Fibroblast of skin of abdomen (primary cell): ENCODE data around the gene DNAH17.

Source experiments
- DNase-seq: peaks from one replicate; pipeline ENCODE4 v3.0.0-alpha.2; 2013

The DNAH17 gene

GRCh38 chr17:78541488-78542206, 35.5 kb downstream of the DNAH17 start:
- DNase-seq, result peak; percentile 29

- no peak for DNase-seq
Measured at GRCh38 chr17:78539781-78540180, 37.4 kb downstream of the DNAH17 start.

- DNase-seq, result no peak
Measured at GRCh38 chr17:78538033-78538776, 39.0 kb downstream of the DNAH17 start.

DNA sequence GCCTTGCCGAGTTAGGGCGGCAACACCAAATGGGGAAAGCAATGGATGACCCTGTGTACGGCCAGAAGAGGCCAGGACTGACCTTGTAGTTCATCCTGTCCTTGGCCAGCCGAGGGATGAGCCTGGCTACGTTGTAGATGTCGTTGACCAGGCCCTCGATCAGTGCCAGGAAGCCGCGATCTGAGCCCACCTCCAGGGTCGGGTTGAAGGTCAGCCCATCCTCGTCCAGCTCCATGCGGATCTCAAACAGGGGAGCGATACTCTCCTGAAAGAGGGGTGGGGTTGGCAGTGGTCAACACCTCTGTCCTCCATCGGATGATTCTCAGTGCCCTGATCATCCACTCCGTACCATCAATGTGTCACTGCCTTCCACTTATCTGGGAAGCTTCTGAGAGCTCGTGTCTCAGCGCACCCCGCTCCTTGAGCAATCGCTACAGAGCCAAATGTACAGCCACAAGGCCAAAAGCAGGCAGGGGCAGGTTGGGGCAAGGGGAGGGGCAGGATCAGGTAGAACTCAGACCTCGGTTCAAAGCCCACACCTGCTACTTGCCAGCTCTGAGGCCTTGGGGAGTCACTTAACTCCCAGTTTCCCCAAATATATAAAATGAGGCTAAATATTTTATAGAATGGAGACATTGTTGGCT, 39.9 kb downstream of the DNAH17 start:
- no peak for DNase-seq

- no peak for DNase-seq
Measured at GRCh38 chr17:78535273-78536197, 41.7 kb downstream of the DNAH17 start.

GRCh38 chr17:78534492-78535272, 42.5 kb downstream of the DNAH17 start:
- DNase-seq, result no peak

DNA sequence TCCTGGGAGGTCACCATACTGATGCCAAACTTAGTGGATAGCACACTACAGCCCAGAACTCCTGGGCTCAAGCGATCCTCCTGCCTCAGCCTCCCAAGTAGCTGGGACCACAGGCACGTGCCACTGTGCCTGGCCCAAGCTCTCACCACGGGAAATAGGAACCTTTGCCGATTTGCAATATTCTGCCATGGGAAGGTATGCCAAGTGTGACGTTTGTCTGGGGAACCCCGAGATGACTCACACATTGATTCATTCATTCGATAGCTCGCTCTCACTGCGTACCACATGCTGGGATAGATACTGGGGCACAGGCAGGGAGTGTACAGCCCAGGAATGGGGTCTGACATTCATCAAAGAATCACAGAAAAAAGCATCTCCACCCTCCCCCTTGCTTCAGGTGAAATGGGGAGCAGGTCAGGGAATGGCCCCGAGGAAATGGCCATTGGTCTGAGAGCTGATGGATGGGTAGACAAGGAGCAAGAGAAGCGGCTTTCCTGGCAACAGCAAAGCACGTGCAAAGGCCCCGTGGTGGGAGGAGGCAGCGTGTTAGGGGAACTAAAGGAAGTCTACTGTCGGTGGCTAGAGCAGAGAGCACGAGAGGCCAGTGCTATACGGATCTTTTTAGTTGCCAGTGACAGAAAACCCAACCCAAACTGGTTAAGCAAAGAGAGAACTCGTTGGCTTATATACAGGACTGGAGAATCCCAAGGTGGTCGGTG, 44.1 kb downstream of the DNAH17 start:
- DNase-seq, result peak; percentile 55

- DNase-seq, result no peak
Measured at GRCh38 chr17:78532311-78532710, 44.9 kb downstream of the DNAH17 start.

DNA sequence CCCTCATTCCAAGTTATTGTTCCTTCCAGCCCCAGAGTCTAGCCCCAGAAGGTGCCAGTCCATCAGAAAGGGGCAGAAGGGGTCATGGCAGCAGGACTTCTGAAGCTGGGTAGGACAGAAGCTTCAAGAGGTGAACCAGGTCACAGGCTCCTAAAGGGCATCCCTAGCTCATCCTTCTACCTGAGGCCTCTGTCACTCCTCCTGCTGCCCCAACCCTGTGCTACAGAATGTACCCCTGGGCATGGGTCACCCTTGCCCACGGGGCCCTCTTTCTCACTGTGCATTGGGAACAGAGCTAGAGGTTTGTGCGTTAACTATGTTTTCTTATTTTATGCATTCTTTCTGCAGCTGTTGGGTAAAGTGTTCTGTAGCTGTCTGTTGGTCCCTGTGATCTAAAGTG, 46.5 kb downstream of the DNAH17 start:
- no peak for DNase-seq

DNA sequence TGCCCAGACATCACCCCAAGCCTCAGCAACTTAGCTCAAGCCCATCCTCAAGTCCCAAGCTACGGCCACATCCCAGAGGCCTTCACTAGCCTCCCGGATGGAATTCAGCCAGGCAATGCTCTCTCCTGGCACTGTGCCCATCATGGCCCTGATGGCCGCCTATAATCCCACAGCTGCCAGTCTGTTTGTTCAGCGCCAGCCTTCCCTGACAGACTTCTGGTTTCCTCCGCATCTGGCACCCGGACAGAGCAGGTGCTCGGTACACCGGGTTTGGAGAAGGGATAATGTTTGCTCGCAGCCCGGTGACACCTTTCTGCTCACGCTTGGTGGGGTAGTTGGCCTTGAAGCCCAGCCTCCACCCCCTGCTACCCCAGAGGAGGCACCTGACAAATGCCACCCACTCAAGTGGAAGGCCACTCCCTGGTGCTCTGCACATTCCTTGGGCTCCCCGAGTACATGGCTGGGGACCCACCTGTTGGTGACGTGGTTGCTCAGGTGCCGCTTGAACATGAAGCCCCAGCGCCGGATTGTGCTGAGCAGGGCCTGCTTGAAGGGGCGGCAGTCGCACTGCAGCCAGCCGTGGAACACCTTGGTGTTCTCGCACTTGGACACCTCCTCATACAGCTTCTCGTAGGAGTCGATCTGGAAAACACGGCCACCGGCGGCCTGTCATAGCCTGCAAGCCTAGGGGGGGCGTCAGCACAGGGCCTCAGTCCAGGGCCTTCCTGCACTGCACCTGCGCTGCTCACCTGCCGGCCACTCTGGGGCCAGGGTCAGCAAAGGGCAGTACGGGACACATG, 47.1 kb downstream of the DNAH17 start:
- no peak for DNase-seq

DNA sequence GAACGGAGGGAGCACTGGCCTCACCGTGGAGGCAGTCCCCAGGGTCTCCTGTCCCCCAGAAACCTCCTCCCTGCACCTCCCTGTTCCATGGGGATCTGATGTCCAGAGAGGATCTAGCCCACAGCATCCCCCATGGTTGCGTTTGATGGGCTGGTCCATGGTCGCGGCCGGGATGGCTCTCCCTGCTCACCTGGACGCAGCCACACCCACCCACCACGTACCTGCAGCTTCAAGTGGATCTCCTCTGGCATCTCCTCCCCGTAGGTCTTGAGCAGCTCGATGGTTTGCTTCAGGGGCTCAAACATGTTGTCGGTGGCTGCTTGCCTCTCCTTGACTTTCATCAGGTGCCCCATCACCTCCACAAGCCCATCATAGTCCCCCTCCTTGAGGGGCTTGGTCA, 47.9 kb downstream of the DNAH17 start:
- DNase-seq, result no peak

DNA sequence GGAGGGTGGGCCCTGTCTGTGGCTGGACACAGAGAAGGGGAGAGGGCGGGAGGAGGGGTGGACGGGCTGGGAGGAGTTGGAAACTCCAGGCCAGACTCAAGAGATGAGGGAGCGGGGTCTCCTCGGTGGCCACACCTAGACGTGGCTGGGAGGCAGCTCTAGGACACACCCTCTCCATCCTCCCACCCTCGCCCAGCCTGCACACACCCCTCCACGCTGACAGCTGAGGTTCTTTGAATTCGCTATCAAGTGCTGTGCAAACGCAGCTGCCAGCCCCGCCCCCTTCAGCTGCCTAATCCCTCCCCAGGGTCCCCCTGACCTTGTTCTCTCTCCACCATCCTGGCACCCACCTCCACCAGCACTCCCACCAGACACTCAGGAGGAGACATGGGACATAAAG, 48.7 kb downstream of the DNAH17 start:
- DNase-seq, result no peak

- no peak for DNase-seq
Measured at GRCh38 chr17:78527345-78527744, 49.9 kb downstream of the DNAH17 start.

GRCh38 chr17:78526231-78527025, 50.8 kb downstream of the DNAH17 start:
- no peak for DNase-seq

DNA sequence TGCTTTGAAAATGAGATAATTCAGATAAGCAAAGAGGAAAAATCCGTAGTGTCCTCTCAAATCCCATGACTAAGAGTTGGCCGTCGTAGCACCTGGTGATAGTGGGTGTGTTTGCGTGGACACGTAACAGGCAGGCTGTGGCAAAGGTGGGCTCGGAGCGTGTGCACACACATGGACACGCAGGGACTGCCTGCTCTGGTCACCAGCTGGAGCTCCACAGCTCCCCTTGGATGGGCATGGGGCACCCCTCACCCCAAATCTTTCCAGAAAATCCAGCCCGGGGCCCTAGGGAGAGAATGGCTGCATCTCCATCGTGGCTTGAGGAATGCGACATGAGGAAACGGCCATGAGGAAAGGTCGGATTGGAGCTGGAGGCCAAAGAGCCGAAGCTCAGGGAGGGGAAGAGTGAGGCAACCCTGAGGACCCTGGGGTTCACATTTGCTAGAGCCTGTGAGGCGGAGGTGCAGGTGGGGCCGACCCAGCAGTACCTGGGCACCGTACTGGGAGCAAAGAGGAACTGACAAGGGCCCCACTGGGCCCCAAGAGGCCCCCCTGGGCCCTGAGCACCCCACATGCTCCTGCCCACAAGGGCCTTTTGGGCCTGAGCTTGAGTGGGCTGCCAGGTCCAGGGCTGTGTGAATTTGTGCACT, 51.6 kb downstream of the DNAH17 start:
- no peak for DNase-seq

DNA sequence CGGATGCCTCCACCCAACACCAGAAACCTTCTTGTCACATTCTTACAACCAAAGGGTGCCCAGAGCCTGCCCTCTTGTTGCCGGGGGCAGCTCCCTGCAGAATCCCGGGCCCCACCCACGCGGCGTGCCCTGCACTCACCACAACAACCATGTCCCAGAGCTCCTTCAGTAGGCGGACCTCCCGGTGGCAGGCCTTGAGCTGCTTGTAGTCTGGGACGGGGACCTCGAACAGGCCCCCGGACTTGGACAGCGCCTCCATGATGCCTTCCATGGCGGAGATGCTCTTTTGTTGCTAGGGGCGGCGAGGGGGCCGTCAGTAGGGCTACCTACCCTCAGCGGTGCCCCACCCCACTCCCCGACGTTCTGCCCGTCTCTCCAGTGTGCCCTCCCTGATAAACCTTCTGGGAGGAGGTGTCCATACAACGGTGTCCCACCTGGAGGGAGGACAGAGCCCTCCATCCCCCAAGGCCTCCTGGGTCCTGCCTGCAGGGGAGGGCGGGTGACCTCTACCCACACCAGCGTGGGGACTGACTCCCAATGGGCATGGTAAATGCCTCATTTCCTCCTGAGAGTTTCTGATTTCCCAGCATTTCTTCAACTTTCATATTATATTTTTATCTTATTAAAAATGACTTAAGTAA, 52.2 kb downstream of the DNAH17 start:
- DNase-seq, result no peak

GRCh38 chr17:78523934-78524655, 53.1 kb downstream of the DNAH17 start:
- no peak for DNase-seq
